ENCODE data around the gene ARG2.

DNA sequence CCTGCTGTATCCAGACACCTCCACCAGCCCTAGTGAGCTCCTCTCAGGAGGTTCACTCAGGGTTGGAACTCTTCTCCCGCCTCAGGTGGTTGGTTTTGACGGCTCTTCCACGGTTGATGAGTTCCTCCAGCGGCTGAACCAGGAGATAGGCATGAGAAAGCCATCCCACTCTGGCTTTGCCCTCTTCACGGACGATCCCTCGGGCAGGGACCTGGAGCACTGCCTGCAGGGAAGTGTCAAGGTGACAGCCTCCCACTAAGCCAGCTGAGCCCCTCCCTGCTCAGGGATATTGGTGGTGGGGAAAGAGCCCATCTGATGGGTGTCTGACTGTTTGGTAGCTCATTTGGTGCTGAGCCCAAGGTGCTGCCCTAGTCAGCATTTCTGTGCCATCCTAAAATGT, 40.1 kb upstream of the ARG2 start:
- TF ChIP-seq, protein P1, sequence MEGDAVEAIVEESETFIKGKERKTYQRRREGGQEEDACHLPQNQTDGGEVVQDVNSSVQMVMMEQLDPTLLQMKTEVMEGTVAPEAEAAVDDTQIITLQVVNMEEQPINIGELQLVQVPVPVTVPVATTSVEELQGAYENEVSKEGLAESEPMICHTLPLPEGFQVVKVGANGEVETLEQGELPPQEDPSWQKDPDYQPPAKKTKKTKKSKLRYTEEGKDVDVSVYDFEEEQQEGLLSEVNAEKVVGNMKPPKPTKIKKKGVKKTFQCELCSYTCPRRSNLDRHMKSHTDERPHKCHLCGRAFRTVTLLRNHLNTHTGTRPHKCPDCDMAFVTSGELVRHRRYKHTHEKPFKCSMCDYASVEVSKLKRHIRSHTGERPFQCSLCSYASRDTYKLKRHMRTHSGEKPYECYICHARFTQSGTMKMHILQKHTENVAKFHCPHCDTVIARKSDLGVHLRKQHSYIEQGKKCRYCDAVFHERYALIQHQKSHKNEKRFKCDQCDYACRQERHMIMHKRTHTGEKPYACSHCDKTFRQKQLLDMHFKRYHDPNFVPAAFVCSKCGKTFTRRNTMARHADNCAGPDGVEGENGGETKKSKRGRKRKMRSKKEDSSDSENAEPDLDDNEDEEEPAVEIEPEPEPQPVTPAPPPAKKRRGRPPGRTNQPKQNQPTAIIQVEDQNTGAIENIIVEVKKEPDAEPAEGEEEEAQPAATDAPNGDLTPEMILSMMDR (IDR thresholded peaks at IDR 0.05; ENCODE audit: low read depth, low read length), result no peak
- TF ChIP-seq POLR2A (IDR thresholded peaks at IDR 0.05; ENCODE audit: extremely low read depth, insufficient read length), result no peak
- no peak for TF ChIP-seq MYC (IDR thresholded peaks at IDR 0.05; ENCODE audit: low read depth, low read length)
- TF ChIP-seq, protein P2, sequence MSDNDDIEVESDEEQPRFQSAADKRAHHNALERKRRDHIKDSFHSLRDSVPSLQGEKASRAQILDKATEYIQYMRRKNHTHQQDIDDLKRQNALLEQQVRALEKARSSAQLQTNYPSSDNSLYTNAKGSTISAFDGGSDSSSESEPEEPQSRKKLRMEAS (IDR thresholded peaks at IDR 0.05; ENCODE audit: low read depth, low read length), result no peak
